ENCODE results near the gene YPEL2. TPM values are rescaled to one million over a fixed set of nuclear protein-coding genes. Genes with fewer than 3 reads are reported as not detected.

Gene YPEL2
- total RNA-seq, 4 donors from 2014 or later: 55.2 to 65.4 (median 56.1) TPM

DNA sequence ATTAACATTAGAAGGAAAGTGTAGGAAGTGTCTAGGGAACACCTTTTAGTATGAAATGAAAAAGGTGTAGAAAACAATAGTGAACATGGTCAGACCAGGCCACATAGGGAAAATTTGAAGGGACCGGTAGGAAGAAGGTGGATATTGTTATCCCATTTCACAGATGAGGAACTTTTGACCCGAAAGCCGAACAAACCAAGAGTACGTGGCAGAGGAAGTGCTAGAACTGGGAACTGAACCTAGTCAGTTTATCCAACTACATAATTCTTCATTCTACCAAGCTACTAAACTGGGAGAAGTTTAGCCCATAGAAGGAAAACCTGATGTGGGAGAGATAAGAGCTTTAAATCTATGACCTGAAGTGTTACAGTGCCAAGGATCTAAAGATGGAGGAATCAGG lies 43.2 kb downstream of the YPEL2 start:
- TF ChIP-seq, protein P1, sequence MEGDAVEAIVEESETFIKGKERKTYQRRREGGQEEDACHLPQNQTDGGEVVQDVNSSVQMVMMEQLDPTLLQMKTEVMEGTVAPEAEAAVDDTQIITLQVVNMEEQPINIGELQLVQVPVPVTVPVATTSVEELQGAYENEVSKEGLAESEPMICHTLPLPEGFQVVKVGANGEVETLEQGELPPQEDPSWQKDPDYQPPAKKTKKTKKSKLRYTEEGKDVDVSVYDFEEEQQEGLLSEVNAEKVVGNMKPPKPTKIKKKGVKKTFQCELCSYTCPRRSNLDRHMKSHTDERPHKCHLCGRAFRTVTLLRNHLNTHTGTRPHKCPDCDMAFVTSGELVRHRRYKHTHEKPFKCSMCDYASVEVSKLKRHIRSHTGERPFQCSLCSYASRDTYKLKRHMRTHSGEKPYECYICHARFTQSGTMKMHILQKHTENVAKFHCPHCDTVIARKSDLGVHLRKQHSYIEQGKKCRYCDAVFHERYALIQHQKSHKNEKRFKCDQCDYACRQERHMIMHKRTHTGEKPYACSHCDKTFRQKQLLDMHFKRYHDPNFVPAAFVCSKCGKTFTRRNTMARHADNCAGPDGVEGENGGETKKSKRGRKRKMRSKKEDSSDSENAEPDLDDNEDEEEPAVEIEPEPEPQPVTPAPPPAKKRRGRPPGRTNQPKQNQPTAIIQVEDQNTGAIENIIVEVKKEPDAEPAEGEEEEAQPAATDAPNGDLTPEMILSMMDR (IDR thresholded peaks at IDR 0.05; ENCODE audit: low read depth): no peak

DNA sequence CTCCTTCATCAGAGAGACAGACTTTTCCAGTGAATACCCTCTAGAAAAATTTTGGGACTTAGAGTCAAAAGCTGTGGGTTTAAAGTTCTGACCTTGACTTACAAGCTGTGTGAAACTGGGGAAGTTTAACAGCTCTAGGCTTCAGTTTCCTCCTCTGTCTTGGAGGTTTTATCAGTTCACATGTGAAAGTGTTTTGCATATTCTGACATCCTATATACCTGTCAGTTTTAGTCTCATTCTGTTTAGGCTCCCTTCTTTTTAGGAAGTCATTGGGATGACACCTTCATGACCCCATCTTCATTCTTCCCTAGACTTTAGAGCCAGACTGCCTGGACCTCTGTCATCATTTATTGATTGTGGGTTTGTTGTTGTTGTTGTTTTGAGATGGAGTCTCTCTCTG lies 44.4 kb downstream of the YPEL2 start:
- TF ChIP-seq, protein P1 (IDR thresholded peaks at IDR 0.05; ENCODE audit: low read depth): no peak

DNA sequence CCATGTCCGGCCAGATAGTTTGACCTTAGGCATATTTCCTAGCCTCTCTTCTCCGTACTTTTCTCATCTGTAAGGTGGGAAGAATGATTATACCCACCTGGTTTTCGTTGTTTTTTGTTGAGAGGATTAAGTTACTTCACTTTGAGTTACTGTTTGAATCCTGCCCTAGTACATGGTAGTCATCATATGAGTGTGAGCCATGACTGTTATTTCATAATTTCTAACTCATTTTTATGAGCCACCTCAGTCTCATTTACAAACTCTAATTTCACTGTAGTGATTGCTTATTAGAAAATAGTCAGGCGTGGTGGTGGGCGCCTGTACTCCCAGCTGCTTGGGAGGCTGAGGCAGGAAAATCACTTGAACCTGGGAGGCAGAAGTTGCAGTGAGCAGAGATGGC lies 45.1 kb downstream of the YPEL2 start:
- TF ChIP-seq, protein P1 (IDR thresholded peaks at IDR 0.05; ENCODE audit: low read depth): no peak

DNA sequence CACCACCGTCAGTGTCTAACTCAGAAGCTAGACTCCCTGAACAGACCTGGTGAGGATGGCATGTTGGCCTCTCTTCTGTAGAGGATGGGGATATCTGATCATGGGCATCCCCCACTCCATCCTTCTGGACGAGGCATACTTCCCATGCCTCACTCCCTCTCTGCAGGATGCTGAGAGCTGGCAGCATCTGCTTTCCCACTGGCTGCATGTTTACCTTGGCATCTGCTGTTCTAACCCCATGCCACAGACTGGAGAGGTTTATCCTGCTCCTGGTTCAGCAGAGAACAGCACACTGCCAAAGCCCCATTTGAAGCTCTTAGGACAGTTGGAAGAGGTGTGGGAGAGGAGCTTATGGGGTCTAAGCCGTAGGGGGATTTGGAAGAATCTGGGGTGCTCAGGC lies 46.0 kb downstream of the YPEL2 start:
- TF ChIP-seq, protein P1 (IDR thresholded peaks at IDR 0.05; ENCODE audit: low read depth): no peak

DNA sequence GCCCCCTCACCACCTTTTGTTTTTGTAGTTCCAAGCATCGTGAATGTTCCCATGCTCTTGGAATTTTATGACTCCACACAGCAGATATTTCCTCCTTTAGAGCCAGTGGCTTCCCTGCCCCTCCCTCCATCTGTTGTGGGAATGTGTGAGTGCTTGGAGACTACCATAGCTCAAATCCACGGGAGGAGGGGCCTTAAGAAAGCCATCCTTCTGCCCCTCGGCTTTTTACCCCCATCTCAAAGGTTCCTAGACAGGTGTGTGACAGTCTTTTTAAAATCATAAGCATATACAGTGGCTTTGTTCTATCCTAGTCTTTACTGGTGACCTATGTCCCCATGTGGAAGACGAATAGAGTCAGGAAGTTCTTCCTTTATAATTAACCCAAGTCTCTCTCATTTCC lies 47.2 kb downstream of the YPEL2 start:
- TF ChIP-seq, protein P1 (IDR thresholded peaks at IDR 0.05; ENCODE audit: low read depth): no peak

DNA sequence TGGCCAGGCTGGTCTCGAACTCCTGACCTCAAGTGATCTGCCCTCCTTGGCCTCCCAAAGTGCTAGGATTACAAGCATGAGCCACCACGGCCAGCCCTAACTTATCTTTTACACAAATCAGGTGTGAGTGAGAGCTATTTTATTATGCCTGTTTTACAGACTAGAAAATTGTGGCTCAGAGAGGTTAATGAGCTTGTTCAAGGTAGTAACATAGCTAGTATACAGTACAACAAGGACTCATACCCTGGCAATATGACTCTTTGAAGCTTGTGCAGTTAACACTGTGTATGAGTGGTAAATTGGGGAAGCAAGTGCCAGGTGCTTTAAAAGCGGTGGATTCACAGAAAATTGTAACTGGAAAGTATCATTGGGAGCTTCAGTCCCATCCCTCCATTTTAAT lies 49.0 kb downstream of the YPEL2 start:
- TF ChIP-seq, protein P1 (IDR thresholded peaks at IDR 0.05; ENCODE audit: low read depth): no peak

DNA sequence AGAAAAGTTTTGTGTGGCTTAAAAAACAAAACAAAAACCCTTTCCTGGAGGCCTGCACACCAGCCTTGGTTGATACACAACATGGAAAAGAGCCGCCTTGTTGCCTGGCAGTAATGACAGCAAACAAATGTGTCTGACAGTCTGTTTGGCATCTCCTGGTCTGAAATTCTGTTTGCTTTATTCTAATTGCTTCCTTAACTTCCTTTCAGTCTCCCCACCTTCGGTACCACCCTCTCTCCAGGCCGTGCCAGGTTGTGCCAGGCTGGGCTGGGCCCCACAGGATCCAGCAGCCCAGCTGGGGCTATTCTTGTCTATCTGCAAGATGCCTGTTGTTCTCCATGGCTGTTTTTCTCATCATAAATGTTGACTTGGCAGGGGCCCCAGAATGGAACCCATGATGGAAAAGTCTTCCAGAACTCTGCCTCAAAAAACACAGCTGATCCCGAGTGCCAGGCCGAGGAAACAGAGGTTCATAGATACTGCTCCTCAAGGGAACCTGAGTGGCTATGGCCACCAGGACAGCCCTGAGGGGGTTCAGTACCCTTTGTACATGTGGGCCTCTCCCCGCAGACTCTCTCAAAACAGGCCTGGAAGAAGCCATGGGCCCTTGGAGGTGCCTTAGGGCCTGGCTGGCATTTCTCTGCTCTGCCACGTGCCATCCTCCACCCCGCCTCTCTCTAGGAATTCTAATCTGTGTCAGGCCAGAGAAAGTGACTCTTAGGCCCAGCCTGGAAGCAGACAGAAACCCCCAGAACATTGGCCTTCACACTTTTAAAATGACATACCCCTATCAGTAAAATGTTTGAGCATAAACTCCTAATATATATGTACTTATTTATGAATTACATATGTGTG lies 50.5 kb downstream of the YPEL2 start:
- TF ChIP-seq, protein P1 (IDR thresholded peaks at IDR 0.05; ENCODE audit: low read depth): no peak
